Renal cortical epithelial cell (primary cell): ENCODE measurements around the gene TMEM238L. TPM values are rescaled to one million over a fixed set of nuclear protein-coding genes. Genes with fewer than 3 reads are reported as not detected.

ENCODE experiments used
- DNase-seq: peaks from one replicate; pipeline ENCODE4 v3.0.0-alpha.2; 2011; ENCODE audit warnings: low read depth
- total RNA-seq: library from RNA; depleted of rRNA; stranded (reverse); fragments of >200 nt; gene quantifications from 2 replicates; pipeline ENCODE4 v1.2.3, GENCODE V29; 2014

The TMEM238L gene
- total RNA-seq, 1 donor from 2014 or later = not detected

GRCh38 chr17:10804546-10804945, 647 bp upstream of the TMEM238L start:
- DNase-seq = no peak

- DNase-seq = no peak
Observed at GRCh38 chr17:10803350-10803749, 549 bp downstream of the TMEM238L start.

GRCh38 chr17:10802496-10803284, 1.2 kb downstream of the TMEM238L start:
- DNase-seq = no peak

- no peak for DNase-seq
Observed at GRCh38 chr17:10799407-10799806, 4.5 kb downstream of the TMEM238L start.

GRCh38 chr17:10798910-10799309, 5.0 kb downstream of the TMEM238L start:
- no peak for DNase-seq

- no peak for DNase-seq
Observed at GRCh38 chr17:10798332-10798749, 5.6 kb downstream of the TMEM238L start.

GRCh38 chr17:10797476-10798328, 6.2 kb downstream of the TMEM238L start:
- no peak for DNase-seq

- peak; percentile 40 for DNase-seq
Observed at GRCh38 chr17:10793816-10794215, 10.1 kb downstream of the TMEM238L start.

- no peak for DNase-seq
Observed at GRCh38 chr17:10793256-10793655, 10.6 kb downstream of the TMEM238L start.

GRCh38 chr17:10792151-10792550, 11.7 kb downstream of the TMEM238L start:
- peak; percentile 47 for DNase-seq

GRCh38 chr17:10790491-10791401, 13.2 kb downstream of the TMEM238L start:
- DNase-seq = peak; percentile 15

- DNase-seq = no peak
Observed at GRCh38 chr17:10789694-10790271, 14.1 kb downstream of the TMEM238L start.

- DNase-seq = no peak
Observed at GRCh38 chr17:10787306-10788045, 16.4 kb downstream of the TMEM238L start.

GRCh38 chr17:10785295-10785694, 18.6 kb downstream of the TMEM238L start:
- DNase-seq = no peak

GRCh38 chr17:10779609-10780008, 24.3 kb downstream of the TMEM238L start:
- no peak for DNase-seq

GRCh38 chr17:10777890-10778289, 26.0 kb downstream of the TMEM238L start:
- no peak for DNase-seq

- DNase-seq = no peak
Observed at GRCh38 chr17:10777131-10777807, 26.6 kb downstream of the TMEM238L start.

GRCh38 chr17:10776381-10776780, 27.5 kb downstream of the TMEM238L start:
- no peak for DNase-seq

GRCh38 chr17:10775740-10776356, 28.1 kb downstream of the TMEM238L start:
- no peak for DNase-seq

- DNase-seq = no peak
Observed at GRCh38 chr17:10775058-10775457, 28.8 kb downstream of the TMEM238L start.
